Kidney epithelial cell (primary cell): Measurements from ENCODE around the gene ZNF197. TPM values are rescaled to one million over a fixed set of nuclear protein-coding genes. Genes with fewer than 3 reads are reported as not detected.

ENCODE experiments used
- DNase-seq: peaks from one replicate; pipeline ENCODE4 v3.0.0-alpha.2; 2010; ENCODE audit warnings: low read depth
- H3K27me3 ChIP-seq: 2 replicates; pipeline ENCODE4 v1.6.0; 2011; ENCODE audit warnings: low read length; ENCODE audit not compliant: control insufficient read depth, insufficient read depth
- H3K36me3 ChIP-seq: 2 replicates; pipeline ENCODE4 v1.5.1; 2011; ENCODE audit warnings: low read length; ENCODE audit not compliant: control insufficient read depth, insufficient read depth
- H3K4me3 ChIP-seq: 2 replicates; pipeline ENCODE4 v1.5.1; 2011; ENCODE audit warnings: low read depth, mild to moderate bottlenecking, control low read depth, low read length
- CTCF ChIP-seq: IDR thresholded peaks from 2 replicates; pipeline ENCODE4 v1.5.1; 2011; ENCODE audit warnings: mild to moderate bottlenecking, moderate library complexity, low read length, control low read depth, inconsistent platforms; ENCODE audit not compliant: insufficient read depth, poor library complexity, severe bottlenecking
- total RNA-seq: library from RNA; depleted of rRNA; stranded (reverse); fragments of >200 nt; gene quantifications from 2 replicates; pipeline ENCODE4 v1.2.3, GENCODE V29; 2015

The ZNF197 gene
- total RNA-seq, 1 donor from 2014 or later = 19.6 TPM

GRCh38 chr3:44674211-44674610 is 49.4 kb downstream of the ZNF197 start:
- Histone ChIP-seq H3K27me3 (no peaks in the 10 kb centered on the region), H3K36me3 (no peaks in the 10 kb centered on the region), H3K4me3 (no peak overlapping the region)
- TF ChIP-seq CTCF = no peak
- DNase-seq = no peak

DNA sequence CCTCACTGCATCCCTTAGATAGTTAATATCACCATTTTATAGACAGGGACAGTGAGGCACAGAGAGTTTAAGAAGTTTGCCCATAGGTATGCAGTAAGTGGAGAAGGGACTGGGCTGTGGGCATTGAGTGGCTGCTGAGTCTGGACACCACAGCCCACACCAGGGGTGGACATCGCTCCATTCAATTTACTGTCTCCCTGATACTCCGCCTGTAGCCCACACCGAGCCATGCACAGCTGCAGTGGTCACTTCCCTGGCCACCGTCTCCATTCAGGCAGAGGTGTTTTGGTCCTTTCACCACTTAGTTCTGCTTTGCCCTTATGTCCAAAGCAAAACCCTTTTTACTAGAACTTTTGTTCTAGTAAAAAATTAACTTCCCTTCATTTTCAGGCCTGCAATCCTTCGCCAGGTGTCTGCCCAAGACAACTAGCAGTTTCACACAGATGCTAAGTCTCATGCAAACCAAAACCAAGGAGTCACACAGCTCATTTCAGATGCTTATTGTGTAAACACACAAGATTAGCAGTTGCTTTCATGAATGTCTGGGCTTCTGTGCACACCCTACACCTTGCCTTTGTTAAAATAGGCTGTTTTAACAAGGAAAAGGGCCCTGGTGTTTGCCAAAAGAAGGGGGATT is 53.8 kb downstream of the ZNF197 start:
- no peak for DNase-seq
- no peaks in the 10 kb centered on the region for H3K27me3 ChIP-seq
- no peaks in the 10 kb centered on the region for H3K36me3 ChIP-seq
- TF ChIP-seq CTCF = no peak
- no peak overlapping the region for H3K4me3 ChIP-seq

DNA sequence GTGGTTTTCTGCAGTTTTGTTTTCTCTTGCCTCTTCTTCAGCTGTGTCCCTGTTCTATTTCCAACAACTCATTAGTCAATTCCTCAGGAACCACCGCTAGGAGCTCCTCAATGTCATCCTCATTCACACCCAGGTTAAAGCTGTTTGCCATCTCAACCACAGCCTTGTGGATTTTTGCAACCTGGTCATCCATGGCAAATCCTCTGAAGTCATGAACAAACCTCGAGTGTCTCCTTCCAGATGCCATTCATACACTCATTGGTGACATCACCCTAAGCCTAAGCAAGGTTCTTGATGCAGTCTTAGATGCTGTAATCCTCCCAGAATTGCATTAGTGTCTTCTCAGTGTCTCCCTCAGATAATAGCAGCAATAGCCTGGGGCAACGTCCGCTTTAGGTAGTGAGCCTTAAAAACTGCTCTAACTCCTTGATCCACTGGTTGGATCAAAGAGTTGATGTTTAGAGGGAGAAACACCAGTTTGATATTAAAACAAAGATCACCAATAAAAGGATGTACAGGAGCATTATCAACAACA is 56.2 kb downstream of the ZNF197 start:
- Histone ChIP-seq H3K36me3 (no peaks in the 10 kb centered on the region), H3K27me3 (no peaks in the 10 kb centered on the region), H3K4me3 (no peak overlapping the region)
- no peak for TF ChIP-seq CTCF
- no peak for DNase-seq

- H3K36me3 ChIP-seq = no peaks in the 10 kb centered on the region
- H3K4me3 ChIP-seq = no peak overlapping the region
- no peaks in the 10 kb centered on the region for H3K27me3 ChIP-seq
- TF ChIP-seq CTCF = no peak
- no peak for DNase-seq
Observed at GRCh38 chr3:44682182-44682896, 57.5 kb downstream of the ZNF197 start.

- H3K4me3 ChIP-seq = peak overlapping the region; percentile 63
- TF ChIP-seq CTCF = no peak
- no peaks in the 10 kb centered on the region for H3K27me3 ChIP-seq
- H3K36me3 ChIP-seq = no peaks in the 10 kb centered on the region
- DNase-seq = peak; percentile 64
Observed at GRCh38 chr3:44685128-44685800, 60.4 kb downstream of the ZNF197 start.
